Nucleus accumbens (tissue), 56 donors: ENCODE data around the gene OPTN.
"Not testable (repeated sequence)": the region's sequence is repeated elsewhere in the genome, so short reads cannot be mapped to it uniquely, and the experiment has no call there.

Source experiments
- DNase-seq, 56 donors: peaks; one replicate each; lab custom pipeline; 2025; lab: John Stamatoyannopoulos, UW

Gene OPTN

DNA sequence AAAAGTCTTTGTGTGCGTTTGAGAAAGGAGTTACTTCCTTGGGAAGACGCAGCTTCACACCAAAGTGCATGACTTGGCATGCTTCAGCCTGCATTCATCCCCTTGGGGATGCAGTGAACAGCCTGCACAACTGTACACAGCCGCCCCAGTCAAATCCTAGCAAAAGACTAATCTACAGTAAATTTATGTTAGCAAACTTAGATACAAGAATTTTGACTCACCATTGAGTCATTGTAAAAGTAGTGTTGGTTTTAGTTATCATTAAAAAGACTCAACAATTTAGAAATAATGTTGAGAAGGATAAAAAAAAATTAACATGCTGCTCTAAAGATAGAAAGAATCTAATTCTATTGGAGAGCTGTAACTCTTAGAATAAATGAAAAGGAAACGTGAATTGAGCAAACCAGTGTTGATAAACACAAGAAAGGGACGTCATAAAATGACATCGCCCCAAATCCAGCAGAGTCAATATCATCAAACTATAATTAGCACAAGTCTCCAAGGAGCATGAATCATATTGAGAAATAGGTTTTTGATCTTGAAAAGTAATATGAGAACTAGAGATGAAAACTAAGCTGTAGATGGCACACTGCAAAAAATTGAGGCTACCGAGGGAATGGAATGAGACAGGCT, 11.9 kb upstream of the OPTN start:
- DNase-seq: no peak

- no peak for DNase-seq
These were observed 10.6 kb upstream of the OPTN start for GRCh38 chr10:13089345-13089744.

DNA sequence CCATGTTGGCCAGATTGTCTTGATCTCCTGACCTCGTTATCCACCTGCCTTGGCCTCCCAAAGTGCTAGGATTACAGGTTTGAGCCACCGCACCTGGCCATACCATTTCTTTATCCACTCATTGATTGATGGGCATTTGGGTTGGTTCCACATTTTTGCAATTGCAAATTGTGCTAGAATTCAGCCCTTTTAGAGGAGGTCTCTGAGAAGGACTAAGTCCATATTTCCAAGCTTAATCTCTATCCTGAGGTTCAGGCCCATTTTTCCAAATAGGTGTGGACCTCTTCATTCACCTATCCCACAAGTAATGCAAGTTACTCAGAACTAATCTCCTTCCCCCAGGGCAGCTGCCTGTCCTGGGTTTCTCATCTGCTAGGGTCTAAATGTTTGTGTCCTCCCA, 9.7 kb upstream of the OPTN start:
- no peak for DNase-seq

- DNase-seq: peak in 17 of 56 donors; percentile 6 to 49 (median 19)
These were observed 8.2 kb upstream of the OPTN start for GRCh38 chr10:13091801-13092200.

DNA sequence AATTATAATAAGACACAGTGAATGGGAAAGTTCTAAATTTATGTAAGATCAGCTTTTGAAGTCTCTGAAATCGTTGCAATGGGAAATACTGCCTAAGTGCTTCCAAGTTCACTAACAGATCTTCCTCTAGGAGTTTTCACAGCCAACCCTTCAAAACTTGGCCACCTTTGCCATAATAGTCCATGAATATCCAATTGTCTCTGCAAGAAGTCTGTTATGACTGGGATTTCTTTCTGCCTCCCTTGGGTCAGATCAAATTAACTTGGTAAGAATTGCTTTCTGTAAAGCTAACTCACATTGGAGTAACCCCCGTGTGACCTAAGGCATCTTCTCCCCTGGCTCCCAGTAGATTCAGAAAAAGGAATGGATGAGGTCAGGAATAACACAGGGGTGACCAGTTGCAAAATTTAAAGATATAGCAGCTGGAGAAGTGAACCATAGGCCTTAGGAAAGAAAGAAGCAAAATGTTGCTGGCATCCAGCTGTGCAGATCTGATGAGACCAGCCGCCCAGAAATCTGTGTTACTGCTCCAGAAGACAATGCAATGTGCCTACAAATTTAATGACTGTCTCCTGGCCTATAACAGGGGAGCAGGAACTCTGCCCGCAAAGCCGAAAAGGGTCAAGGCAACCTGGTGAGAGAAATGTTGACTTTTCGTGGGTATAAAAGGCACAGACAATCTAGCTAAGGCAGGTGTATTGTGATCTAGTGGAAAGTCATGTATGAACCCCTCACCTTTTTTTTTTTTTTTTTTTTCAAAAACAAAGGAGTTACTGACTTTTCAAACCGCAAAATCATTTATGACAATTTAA, 7.5 kb upstream of the OPTN start:
- no peak for DNase-seq

DNA sequence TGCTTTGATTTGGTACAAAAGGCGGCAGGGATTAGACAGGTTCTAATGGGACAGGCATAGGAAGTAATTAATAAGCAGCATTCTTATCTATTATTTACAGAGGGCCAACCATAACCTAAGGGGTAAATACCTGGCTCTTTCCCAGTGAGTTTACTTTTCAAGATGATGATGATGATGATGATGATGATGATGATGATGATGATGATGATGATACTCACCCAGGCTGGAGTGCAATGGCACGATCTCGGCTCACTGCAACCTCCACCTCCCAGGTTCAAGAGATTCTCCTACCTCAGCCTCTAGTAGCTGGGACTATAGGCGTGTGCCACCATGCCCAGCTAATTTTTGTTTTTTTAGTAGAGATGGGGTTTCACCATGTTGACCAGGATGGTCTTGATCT, 5.9 kb upstream of the OPTN start:
- not testable (repeated sequence) for DNase-seq

DNA sequence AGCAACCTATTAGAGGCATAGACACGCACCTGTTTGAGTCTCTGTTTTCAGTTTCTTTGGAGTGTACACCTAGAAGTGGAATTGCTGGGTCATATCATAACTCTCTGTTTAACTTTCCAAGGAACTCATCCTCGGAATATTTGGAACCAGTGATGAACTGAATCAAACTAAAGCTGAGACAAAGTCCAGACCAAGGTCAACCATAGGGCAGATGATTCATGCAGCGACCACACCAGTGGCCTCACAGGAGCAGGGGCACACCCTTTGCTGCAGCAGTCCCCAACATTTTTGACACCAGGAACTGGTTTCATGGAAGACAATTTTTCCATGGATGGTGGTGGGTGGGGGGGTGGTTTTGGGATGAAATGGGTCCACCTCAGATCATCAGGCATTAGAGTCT, 4.9 kb upstream of the OPTN start:
- DNase-seq: no peak

- no peak for DNase-seq
These were observed 4.0 kb upstream of the OPTN start for GRCh38 chr10:13095929-13096328.

GRCh38 chr10:13099144-13099665, 758 bp upstream of the OPTN start:
- peak in 48 of 56 donors; percentile 26 to 81 (median 68) for DNase-seq

GRCh38 chr10:13100349-13101294, 659 bp downstream of the OPTN start:
- peak in 26 of 56 donors; percentile 5 to 62 (median 36) for DNase-seq

DNA sequence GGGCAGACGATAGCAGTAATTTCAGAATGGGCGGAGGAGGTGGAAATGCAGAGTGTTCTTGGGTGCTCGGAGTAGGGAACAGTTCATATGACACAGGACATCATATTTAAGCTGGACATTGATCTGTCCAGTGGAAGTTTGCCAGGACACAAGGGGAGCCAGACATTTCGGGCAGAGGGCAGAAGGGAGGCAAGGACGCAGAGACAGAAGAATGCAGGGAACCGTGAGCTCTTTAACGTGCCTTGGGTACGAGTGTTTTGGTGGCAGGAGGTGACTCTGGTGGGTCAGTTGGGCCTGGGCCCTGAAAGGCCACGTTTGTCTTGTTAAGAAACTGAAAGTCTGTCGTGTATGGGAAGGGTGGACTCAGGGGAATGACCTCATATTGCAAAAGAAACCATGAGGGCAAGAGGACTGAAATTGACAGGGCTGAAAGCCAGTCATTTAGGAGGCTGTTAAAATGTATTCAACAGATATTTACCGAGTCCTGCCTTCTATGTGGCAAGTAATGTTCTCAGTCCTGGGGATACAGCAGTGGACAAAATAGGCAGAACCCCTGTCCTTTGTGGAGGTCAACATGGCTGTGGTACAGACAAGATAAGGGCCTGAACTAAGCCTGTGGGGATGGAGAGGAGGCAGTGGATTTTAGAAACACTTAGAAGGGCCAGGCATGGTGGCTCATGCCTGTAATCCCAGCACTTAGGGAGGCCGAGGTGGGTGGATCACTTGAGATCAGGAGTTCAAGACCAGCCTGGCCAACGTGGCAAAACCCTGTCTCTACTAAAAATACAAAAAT, 2.2 kb downstream of the OPTN start:
- DNase-seq: no peak

- DNase-seq: no peak
These were observed 3.6 kb downstream of the OPTN start for GRCh38 chr10:13103554-13103953.

DNA sequence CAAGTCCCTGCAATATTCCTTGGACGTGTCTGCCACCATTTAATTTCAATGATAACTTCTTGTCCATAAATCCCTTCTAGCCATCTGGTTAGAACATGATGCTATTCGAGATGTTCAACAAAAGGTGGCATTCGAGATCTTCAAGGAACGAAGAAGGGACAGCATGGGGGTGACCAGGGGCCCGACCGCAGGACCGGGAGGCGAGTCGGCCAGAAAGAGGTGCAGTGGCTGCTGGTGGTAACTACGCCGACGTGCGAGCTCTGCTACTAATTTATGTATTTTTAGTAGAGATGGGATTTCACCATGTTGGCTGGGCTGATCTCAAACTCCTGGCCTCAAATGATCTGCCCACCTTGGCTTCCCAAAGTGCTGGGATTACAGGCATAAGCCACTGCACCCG, 4.7 kb downstream of the OPTN start:
- no peak for DNase-seq

DNA sequence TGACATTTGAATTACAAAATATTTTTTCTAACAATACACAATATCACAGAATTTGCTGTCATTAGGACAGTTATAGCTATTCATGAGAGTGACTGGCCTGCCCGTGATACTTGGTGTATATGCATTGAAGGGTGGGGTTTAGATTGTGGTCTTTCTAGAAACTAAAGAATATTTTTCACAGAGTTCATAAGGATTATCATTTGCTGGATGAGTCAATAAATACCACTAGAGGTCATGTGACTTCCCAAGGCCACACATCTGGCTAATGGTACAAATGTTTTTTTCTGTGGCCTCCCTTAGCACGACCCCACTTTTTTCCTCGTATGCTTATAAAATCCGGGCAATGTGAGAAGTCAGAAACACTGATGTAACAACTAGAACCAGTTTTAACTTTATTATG, 5.2 kb downstream of the OPTN start:
- no peak for DNase-seq

DNA sequence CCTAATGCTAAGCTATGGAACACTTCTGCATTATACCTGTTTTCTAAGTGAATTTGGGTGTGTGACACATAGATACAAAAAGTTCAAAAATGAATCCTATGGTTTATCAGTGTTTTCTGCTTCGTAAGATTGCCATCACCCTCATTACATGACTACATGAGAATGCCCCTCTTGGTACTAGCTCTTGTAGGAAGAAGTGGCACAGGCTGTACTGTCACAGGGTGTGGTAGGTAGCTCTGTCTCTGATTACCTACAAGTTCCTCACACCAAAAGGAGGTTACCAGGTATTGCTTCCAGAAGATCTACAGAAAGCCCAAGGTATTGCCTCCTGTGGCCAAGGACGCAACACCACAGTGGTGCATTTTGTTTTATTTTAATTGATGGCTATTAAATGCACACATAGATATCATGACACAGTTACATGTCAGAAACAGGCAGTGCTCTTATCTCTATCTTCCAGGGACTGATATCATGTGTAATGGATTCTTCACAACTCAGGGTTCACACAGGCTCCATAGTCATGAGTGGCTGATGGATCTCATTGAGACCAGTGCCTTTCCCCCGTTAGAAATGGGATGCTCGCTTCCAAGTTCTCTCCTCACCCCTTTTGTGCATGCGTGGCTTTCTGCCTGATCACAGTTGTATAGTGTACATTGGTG, 6.6 kb downstream of the OPTN start:
- DNase-seq: no peak

- DNase-seq: no peak
These were observed 10.9 kb downstream of the OPTN start for GRCh38 chr10:13110908-13111307.

- no peak for DNase-seq
These were observed 13.6 kb downstream of the OPTN start for GRCh38 chr10:13113544-13113943.

DNA sequence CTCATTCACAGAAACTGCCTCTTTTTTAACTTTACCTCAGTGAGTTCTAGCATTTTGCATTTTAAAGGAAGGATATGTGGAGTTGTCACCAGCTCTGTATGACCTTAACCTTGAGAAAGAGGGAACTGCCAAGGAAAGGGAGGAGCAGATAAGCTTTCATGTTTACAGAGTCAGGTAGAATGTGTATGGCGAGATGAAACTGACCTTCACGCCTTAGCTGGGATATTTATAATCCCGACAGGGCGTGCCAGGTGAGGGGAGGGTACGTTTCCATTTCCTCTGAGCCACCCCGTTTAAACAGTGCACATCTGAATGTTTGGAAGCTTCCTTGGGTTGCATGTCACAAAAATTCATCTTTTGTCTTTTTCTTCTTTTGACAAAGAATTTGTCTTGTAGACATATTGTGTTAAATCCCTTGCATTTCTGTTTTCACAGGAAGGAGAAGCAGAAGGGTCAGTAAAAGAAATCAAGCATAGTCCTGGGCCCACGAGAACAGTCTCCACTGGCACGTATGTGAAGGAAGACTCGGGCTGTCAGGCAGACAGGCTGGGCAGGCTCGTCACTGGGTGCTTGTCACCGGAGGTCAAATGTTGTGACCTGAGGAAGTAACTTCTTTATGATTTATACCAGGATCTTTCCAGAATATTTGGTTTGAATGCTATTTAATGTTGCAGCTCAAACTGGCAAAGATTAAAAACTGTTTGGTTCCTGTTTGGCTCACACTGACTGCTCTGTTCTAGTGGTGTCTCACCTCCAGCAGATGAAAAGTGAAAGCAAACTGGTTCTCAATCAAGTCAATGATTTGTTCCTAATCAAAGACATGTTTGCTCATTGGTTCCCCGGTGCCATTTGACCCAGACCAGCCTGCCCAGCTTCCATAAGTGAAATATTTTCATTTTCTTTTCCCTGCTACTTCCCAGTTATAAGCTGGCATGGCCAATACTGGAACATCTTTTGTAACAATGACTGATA, 16.2 kb downstream of the OPTN start:
- no peak for DNase-seq
